Activated effector memory CD4-positive, alpha-beta T cell treated with anti-CD3 and anti-CD28 coated beads, Interleukin-2, amount 50 U/mL, for 16 hours (primary cell): ENCODE results near the gene EEF1A2.
"Not testable (repeated sequence)": the region's sequence is repeated elsewhere in the genome, so short reads cannot be mapped to it uniquely, and the experiment has no call there.

Experiments
- DNase-seq: peaks from one replicate; pipeline ENCODE4 v3.0.0-alpha.2; 2020

The EEF1A2 gene

GRCh38 chr20:63484236-63484635 lies 14.6 kb downstream of the EEF1A2 start:
- DNase-seq = no peak

- no peak for DNase-seq
Measured at GRCh38 chr20:63483834-63484233, 15.0 kb downstream of the EEF1A2 start.

GRCh38 chr20:63482021-63482587 lies 16.8 kb downstream of the EEF1A2 start:
- DNase-seq = no peak

- DNase-seq = no peak
Measured at GRCh38 chr20:63481503-63481902, 17.4 kb downstream of the EEF1A2 start.

- not testable (repeated sequence) for DNase-seq
Measured at GRCh38 chr20:63479695-63480419, 19.0 kb downstream of the EEF1A2 start.

GRCh38 chr20:63478346-63479302 lies 20.3 kb downstream of the EEF1A2 start:
- no peak for DNase-seq

GRCh38 chr20:63477944-63478343 lies 20.9 kb downstream of the EEF1A2 start:
- DNase-seq = no peak

- no peak for DNase-seq
Measured at GRCh38 chr20:63477061-63477616, 21.7 kb downstream of the EEF1A2 start.

- no peak for DNase-seq
Measured at GRCh38 chr20:63475209-63475608, 23.7 kb downstream of the EEF1A2 start.

GRCh38 chr20:63473555-63474449 lies 25.1 kb downstream of the EEF1A2 start:
- DNase-seq = no peak

- no peak for DNase-seq
Measured at GRCh38 chr20:63472862-63473390, 26.0 kb downstream of the EEF1A2 start.

GRCh38 chr20:63471981-63472831 lies 26.7 kb downstream of the EEF1A2 start, which contains the start of gene KCNQ2:
TSS of gene KCNQ2 (minus strand) at chr20:63472655. CDS start at chr20:63472463, 192 bp downstream.
- DNase-seq = no peak

- no peak for DNase-seq
Measured at GRCh38 chr20:63471717-63471980, 27.2 kb downstream of the EEF1A2 start.

- no peak for DNase-seq
Measured at GRCh38 chr20:63471002-63471716, 27.7 kb downstream of the EEF1A2 start.

- no peak for DNase-seq
Measured at GRCh38 chr20:63470410-63470809, 28.5 kb downstream of the EEF1A2 start.

GRCh38 chr20:63469713-63470101 lies 29.2 kb downstream of the EEF1A2 start:
- no peak for DNase-seq

GRCh38 chr20:63469019-63469712 lies 29.7 kb downstream of the EEF1A2 start:
- DNase-seq = no peak

- DNase-seq = no peak
Measured at GRCh38 chr20:63468421-63468820, 30.5 kb downstream of the EEF1A2 start.

- no peak for DNase-seq
Measured at GRCh38 chr20:63467294-63468083, 31.4 kb downstream of the EEF1A2 start.
